Liver (tissue), 9 donors: ENCODE results near the gene TAF3. TPM values are rescaled to one million over a fixed set of nuclear protein-coding genes. Genes with fewer than 3 reads are reported as not detected.

ENCODE experiments used
- DNase-seq: peaks from one replicate; pipeline ENCODE4 v3.0.0-alpha.2; 2017; ENCODE audit warnings: low spot score
- H3K27ac ChIP-seq, 2 donors: one replicate each; pipeline ENCODE4 v1.7.0; 2013; ENCODE audit warnings: inconsistent platforms in 2 of 2, low read length in 2 of 2, control low read depth in 1 of 2, low read depth in 1 of 2, mild to moderate bottlenecking in 1 of 2
- H3K27me3 ChIP-seq, 4 donors: one replicate each; pipeline versions ENCODE4 v1.6.1 to v1.7.0; 2013; ENCODE audit warnings: low read length in 3 of 4, inconsistent platforms in 1 of 4, mild to moderate bottlenecking in 1 of 4, moderate library complexity in 1 of 4; ENCODE audit not compliant: control insufficient read depth in 4 of 4, insufficient read depth in 4 of 4
- H3K36me3 ChIP-seq, 4 donors: one replicate each; pipeline versions ENCODE4 v1.6.1 to v1.7.0; 2013; ENCODE audit warnings: low read length in 3 of 4, mild to moderate bottlenecking in 3 of 4, low read depth in 1 of 4, moderate library complexity in 1 of 4; ENCODE audit not compliant: control insufficient read depth in 4 of 4, insufficient read depth in 3 of 4
- H3K4me1 ChIP-seq, 4 donors: one replicate each; pipeline versions ENCODE4 v1.6.1 to v1.7.0; 2013; ENCODE audit warnings: low read length in 3 of 4, mild to moderate bottlenecking in 3 of 4, moderate library complexity in 1 of 4; ENCODE audit not compliant: control insufficient read depth in 4 of 4, insufficient read depth in 4 of 4
- H3K4me3 ChIP-seq, 3 donors: one replicate each; pipeline versions ENCODE4 v1.6.1 to v1.7.0; 2013; ENCODE audit warnings: low read length in 3 of 3, control low read depth in 1 of 3, low read depth in 1 of 3, mild to moderate bottlenecking in 1 of 3
- H3K9ac ChIP-seq, 2 donors: one replicate each; pipeline ENCODE4 v1.7.0; 2013; ENCODE audit warnings: low read length in 2 of 2, mild to moderate bottlenecking in 2 of 2, moderate library complexity in 2 of 2, control low read depth in 1 of 2, low read depth in 1 of 2
- H3K9me3 ChIP-seq, 4 donors: one replicate each; pipeline versions ENCODE4 v1.6.1 to v1.7.0; 2013; ENCODE audit warnings: low read length in 3 of 4; ENCODE audit not compliant: control insufficient read depth in 4 of 4
- FOXA2 ChIP-seq: IDR thresholded peaks from 2 replicates; pipeline ENCODE4 v1.6.1; 2016; ENCODE audit warnings: antibody characterized with exemption
- GABPA ChIP-seq, 2 donors: IDR thresholded peaks in 1 of 2; conservative IDR thresholded peaks in 1 of 2; 2 replicates each; pipeline ENCODE4 v1.6.1; 2016; ENCODE audit warnings: antibody characterized with exemption in 2 of 2, mild to moderate bottlenecking in 1 of 2, moderate library complexity in 1 of 2
- JUND ChIP-seq, 2 donors: IDR thresholded peaks; 2 replicates each; pipeline ENCODE4 v1.6.1; 2016; ENCODE audit warnings: antibody characterized with exemption in 2 of 2
- RAD21 ChIP-seq, 2 donors: IDR thresholded peaks; 2 replicates each; pipeline ENCODE4 v1.6.1; 2016; ENCODE audit warnings: antibody characterized with exemption in 2 of 2, mild to moderate bottlenecking in 2 of 2
- SP1 ChIP-seq: IDR thresholded peaks from 2 replicates; pipeline ENCODE4 v1.6.1; 2018; ENCODE audit warnings: antibody characterized with exemption, mild to moderate bottlenecking
- YY1 ChIP-seq: IDR thresholded peaks from 2 replicates; pipeline ENCODE4 v1.6.1; 2016; ENCODE audit warnings: antibody characterized with exemption, mild to moderate bottlenecking
- WGBS: extraction: QIAGEN DNeasy Blood & Tissue Kit; methylation state at CpG from one replicate; pipeline ENCODE4 v1.1.7; 2013; 5-methylcytosine and 5-hydroxymethylcytosine counted together
- polyA plus RNA-seq, 2 donors: library from polyadenylated mRNA; stranded (reverse) in 1 of 2; unstranded in 1 of 2; fragments of 200-250 nt in 1 of 2; fragments of >200 nt in 1 of 2; fragmentation: Nextera tagmentation in 1 of 2; extraction: Ambion mirVana in 1 of 2; gene quantifications; one replicate each; pipeline versions ENCODE4 v1.2.1 to v1.2.3, GENCODE V29; 2013 to 2015
- total RNA-seq, 2 donors: library from RNA; depleted of rRNA; stranded (reverse); fragments of >200 nt; gene quantifications; one replicate each; pipeline ENCODE4 v1.2.3, GENCODE V29; 2014
- TF ChIP-seq, protein P1 (sequence below): IDR thresholded peaks from 2 replicates; pipeline ENCODE4 v1.6.1; 2016; ENCODE audit warnings: antibody characterized with exemption
- TF ChIP-seq, protein P2 (sequence below): IDR thresholded peaks from 2 replicates; pipeline ENCODE4 v1.6.1; 2016; ENCODE audit warnings: antibody characterized with exemption, mild to moderate bottlenecking
- TF ChIP-seq, protein P3 (sequence below): fragments of 150-350 bp; IDR thresholded peaks from 2 replicates; pipeline ENCODE4 v1.5.1; 2017; ENCODE audit warnings: improper control_type of control experiment, low read depth, low read length; ENCODE audit not compliant: missing input control
- donor health status: healthy.
- donor health status: healthy.
- donor health status: healthy.
- donor health status: healthy.
- donor health status: healthy.

Gene TAF3
- total and polyA plus RNA-seq, 4 donors, result 1.5 to 3.6 (median 1.9) TPM

DNA sequence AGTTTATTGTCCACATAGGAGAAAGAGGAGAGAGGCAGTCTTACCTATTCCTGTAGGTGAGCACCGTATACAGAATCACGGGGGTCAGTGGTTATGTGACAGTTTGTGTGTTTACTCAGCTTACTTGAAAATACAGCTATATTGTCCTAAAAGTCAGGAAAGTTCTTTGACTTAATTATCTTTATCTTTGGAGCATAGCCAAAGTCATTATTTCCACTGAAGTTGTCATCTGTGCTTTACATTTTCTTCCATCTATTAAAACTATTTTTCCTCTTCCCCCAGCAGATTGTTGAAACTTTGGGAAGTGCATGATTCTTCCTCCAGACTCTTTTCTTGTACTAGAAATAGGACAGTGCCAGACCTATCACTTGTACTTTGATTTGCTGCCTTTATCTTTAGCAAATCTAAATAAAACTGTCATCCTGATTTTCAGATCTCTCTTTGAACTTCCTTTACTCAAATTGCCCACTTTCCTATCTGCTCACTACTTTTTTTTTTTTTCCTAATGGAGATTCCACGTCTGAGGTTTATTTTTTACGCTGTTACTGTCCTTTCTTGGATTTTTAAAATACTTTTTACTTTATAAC lies 58.3 kb downstream of the TAF3 start:
- H3K9me3 ChIP-seq, result no peaks in the 10 kb centered on the region
- no peak overlapping the region for H3K4me3 ChIP-seq
- no peak for DNase-seq
- no peaks in the 10 kb centered on the region for H3K27me3 ChIP-seq
- H3K27ac ChIP-seq, result no peak overlapping the region
- H3K4me1 ChIP-seq, result peaks cover 0 to 5% (median 3%) of the 10 kb centered on the region in 4 donors
- WGBS, result 86% methylated on average over 4 of the region's 4 CpGs
- TF ChIP-seq JUND (IDR thresholded peaks at IDR 0.05), result no peak
- TF ChIP-seq, protein P1, sequence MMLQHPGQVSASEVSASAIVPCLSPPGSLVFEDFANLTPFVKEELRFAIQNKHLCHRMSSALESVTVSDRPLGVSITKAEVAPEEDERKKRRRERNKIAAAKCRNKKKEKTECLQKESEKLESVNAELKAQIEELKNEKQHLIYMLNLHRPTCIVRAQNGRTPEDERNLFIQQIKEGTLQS, result no peak
- no peak for TF ChIP-seq RAD21 (IDR thresholded peaks at IDR 0.05)
- TF ChIP-seq FOXA2, result no peak
- no peak for TF ChIP-seq YY1
- TF ChIP-seq, protein P2, sequence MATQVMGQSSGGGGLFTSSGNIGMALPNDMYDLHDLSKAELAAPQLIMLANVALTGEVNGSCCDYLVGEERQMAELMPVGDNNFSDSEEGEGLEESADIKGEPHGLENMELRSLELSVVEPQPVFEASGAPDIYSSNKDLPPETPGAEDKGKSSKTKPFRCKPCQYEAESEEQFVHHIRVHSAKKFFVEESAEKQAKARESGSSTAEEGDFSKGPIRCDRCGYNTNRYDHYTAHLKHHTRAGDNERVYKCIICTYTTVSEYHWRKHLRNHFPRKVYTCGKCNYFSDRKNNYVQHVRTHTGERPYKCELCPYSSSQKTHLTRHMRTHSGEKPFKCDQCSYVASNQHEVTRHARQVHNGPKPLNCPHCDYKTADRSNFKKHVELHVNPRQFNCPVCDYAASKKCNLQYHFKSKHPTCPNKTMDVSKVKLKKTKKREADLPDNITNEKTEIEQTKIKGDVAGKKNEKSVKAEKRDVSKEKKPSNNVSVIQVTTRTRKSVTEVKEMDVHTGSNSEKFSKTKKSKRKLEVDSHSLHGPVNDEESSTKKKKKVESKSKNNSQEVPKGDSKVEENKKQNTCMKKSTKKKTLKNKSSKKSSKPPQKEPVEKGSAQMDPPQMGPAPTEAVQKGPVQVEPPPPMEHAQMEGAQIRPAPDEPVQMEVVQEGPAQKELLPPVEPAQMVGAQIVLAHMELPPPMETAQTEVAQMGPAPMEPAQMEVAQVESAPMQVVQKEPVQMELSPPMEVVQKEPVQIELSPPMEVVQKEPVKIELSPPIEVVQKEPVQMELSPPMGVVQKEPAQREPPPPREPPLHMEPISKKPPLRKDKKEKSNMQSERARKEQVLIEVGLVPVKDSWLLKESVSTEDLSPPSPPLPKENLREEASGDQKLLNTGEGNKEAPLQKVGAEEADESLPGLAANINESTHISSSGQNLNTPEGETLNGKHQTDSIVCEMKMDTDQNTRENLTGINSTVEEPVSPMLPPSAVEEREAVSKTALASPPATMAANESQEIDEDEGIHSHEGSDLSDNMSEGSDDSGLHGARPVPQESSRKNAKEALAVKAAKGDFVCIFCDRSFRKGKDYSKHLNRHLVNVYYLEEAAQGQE, result no peak
- no peak for TF ChIP-seq SP1
- no peak overlapping the region for H3K9ac ChIP-seq
- no peaks in the 10 kb centered on the region for H3K36me3 ChIP-seq

DNA sequence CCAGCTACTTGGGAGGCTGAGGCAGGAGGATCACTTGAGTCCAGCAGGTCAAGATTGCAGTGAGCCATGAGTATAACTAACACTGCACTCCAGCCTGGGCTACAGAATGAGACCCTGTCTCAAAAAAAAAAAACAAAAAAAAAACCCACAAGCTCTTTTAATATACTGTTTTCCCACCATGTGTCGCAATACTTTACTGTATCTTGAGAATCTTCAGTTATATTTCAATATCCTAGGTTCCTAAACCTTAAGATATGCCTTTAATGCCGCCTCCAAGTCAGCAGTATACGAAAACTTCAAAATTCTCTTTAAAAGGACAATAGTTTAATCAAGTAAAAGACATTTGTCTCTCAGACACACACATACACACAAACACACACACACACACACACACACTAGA lies 62.8 kb downstream of the TAF3 start:
- DNase-seq, result no peak
- H3K9ac ChIP-seq, result no peak overlapping the region
- TF ChIP-seq, protein P3, sequence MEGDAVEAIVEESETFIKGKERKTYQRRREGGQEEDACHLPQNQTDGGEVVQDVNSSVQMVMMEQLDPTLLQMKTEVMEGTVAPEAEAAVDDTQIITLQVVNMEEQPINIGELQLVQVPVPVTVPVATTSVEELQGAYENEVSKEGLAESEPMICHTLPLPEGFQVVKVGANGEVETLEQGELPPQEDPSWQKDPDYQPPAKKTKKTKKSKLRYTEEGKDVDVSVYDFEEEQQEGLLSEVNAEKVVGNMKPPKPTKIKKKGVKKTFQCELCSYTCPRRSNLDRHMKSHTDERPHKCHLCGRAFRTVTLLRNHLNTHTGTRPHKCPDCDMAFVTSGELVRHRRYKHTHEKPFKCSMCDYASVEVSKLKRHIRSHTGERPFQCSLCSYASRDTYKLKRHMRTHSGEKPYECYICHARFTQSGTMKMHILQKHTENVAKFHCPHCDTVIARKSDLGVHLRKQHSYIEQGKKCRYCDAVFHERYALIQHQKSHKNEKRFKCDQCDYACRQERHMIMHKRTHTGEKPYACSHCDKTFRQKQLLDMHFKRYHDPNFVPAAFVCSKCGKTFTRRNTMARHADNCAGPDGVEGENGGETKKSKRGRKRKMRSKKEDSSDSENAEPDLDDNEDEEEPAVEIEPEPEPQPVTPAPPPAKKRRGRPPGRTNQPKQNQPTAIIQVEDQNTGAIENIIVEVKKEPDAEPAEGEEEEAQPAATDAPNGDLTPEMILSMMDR, result no peak
- TF ChIP-seq, protein P2, result no peak
- no peak for TF ChIP-seq GABPA (IDR thresholded peaks at IDR 0.05 in 1 of 2, conservative IDR thresholded peaks at IDR 0.05 in 1 of 2)
- no peak overlapping the region for H3K27ac ChIP-seq
- H3K4me1 ChIP-seq, result no peaks in the 10 kb centered on the region
- H3K9me3 ChIP-seq, result no peaks in the 10 kb centered on the region
- 97% methylated on average over 3 of the region's 3 CpGs for WGBS
- no peaks in the 10 kb centered on the region for H3K36me3 ChIP-seq
- H3K27me3 ChIP-seq, result no peaks in the 10 kb centered on the region
- no peak overlapping the region for H3K4me3 ChIP-seq
